Measurements from ENCODE around the gene RARG.

Gene RARG

DNA sequence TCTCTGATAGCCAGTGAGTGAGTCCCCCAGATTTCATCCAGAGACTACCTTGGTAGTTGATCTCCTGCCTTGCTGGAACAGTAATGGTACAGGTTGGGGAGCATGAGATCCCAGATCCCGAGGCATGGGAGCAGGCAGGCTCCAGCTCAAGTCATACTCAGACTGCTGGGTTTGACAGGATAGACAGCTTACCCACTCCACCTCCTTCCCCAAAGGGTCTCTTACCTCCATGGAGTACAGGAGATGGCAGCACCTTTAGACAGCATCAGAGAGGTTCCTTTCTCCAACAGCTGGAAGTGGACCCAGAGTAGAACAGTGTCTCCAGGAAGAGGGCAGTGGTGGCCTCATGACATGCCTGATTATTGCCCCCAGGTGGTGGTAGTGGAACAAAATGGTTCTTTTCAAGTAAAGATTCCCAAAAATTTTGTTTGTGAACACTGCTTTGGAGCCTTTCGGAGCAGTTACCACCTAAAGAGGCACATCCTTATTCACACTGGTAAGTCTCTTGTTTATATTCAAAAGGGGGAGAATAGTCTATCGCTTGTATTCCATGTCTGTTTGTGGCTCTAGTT is 46.3 kb downstream of the RARG start:
- no peak for DNase-seq (ENCODE audit: extremely low read depth, low read depth)

GRCh38 chr12:53184828-53185227 is 47.2 kb downstream of the RARG start:
- DNase-seq (ENCODE audit: extremely low read depth, low read depth): no peak
- no peak for TF ChIP-seq CTCF (IDR thresholded peaks at IDR 0.05; ENCODE audit: low read depth, low read length)

More for the DNA sequence above, 46.3 kb downstream of the RARG start:
- TF ChIP-seq CTCF (IDR thresholded peaks at IDR 0.05; ENCODE audit: low read depth, low read length): no peak; the same call in 1 of the 2 replicates

GRCh38 chr12:53182903-53183302 is 49.1 kb downstream of the RARG start:
- DNase-seq (ENCODE audit: extremely low read depth, low read depth): no peak
- no peak for TF ChIP-seq CTCF (IDR thresholded peaks at IDR 0.05; ENCODE audit: low read depth, low read length)

GRCh38 chr12:53181935-53182334 is 50.1 kb downstream of the RARG start:
- TF ChIP-seq CTCF (IDR thresholded peaks at IDR 0.05; ENCODE audit: low read depth, low read length): no peak
- no peak for DNase-seq (ENCODE audit: extremely low read depth, low read depth)

DNA sequence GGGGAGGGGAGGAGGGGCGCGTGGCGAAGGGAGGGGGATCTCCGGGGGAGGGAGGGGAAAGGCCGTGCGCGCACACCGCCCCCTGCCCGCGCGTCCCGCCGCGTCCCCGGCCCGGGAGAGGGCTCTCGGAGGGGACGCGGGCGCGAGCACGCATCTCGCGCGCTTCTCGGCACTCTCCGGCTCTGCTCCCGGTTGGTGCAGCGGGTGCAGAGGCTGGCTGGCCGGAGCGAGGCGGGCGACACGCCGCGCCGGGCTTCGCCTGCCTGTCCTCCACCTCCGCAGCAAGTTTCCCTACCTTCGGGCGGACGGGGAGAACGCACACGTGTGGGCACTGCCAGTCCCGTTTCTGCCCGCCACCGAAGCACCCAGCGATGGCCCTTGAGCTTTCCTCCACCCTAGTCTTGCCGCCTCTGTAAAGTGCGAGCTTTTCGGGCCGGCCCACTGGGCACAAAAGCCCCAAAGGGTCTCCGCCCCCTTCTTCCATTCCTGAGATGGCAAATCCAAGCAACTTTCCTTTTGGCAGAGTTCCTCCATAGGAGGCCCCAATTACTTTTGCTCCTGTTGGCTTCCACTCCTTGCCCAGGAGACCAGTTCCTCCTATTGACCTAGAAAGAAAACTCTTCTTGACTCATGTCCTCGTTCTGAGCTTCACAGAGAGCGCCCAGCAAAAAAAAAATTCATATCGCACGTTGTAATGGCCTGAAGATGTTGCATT is 50.9 kb downstream of the RARG start:
- TF ChIP-seq CTCF (IDR thresholded peaks at IDR 0.05; ENCODE audit: low read depth, low read length): no peak
- DNase-seq (ENCODE audit: extremely low read depth, low read depth): no peak

- DNase-seq (ENCODE audit: extremely low read depth, low read depth): peak; percentile 93
- no peak for TF ChIP-seq CTCF (IDR thresholded peaks at IDR 0.05; ENCODE audit: low read depth, low read length)
Observed at GRCh38 chr12:53180220-53180930, 51.6 kb downstream of the RARG start, which contains the start of the genes CSAD and ZNF740. TSS of gene CSAD (minus strand) at chr12:53180925. CDS start at chr12:53173470, 7,455 bp downstream. TSS of gene ZNF740 (plus strand) at chr12:53180722. CDS start at chr12:53181984, 1,262 bp downstream.
